Right atrium auricular region (tissue), 2 donors: Measurements from ENCODE around the gene PAXX. TPM values are rescaled to one million over a fixed set of nuclear protein-coding genes. Genes with fewer than 3 reads are reported as not detected.

Experiments
- DNase-seq: peaks from one replicate; pipeline ENCODE4 v3.0.0-alpha.2; 2019; ENCODE audit warnings: low spot score
- H3K27ac ChIP-seq, 2 donors: fragments of 200-600 bp; sonication (generic); 1 replicate in 1 of 2; 2 replicates in 1 of 2; pipeline ENCODE4 v1.5.1; 2016 to 2019
- H3K27me3 ChIP-seq, 2 donors: fragments of 200-600 bp; sonication (generic); one replicate each; pipeline versions ENCODE4 v1.5.1 to v1.6.0; 2017 to 2019
- H3K36me3 ChIP-seq: fragments of 200-600 bp; sonication (generic); one replicate; pipeline ENCODE4 v1.5.1; 2016
- H3K4me1 ChIP-seq, 2 donors: fragments of 200-600 bp; sonication (generic); one replicate each; pipeline versions ENCODE4 v1.5.1 to v1.6.0; 2017 to 2019
- H3K4me3 ChIP-seq, 2 donors: fragments of 200-600 bp; sonication (generic); 1 replicate in 1 of 2; 2 replicates in 1 of 2; pipeline ENCODE4 v1.5.1; 2017 to 2019; ENCODE audit warnings: mild to moderate bottlenecking in 1 of 2, moderate library complexity in 1 of 2
- H3K9me3 ChIP-seq, 2 donors: fragments of 200-600 bp; sonication (generic); one replicate each; pipeline ENCODE4 v1.5.1; 2019
- CTCF ChIP-seq, 2 donors: fragments of 200-600 bp; sonication (generic); IDR thresholded peaks; one replicate each; pipeline ENCODE4 v1.5.1; 2019; ENCODE audit warnings: antibody characterized with exemption in 2 of 2
- total RNA-seq, 2 donors: library from RNA; depleted of rRNA; stranded (reverse); fragments of >200 nt; gene quantifications; one replicate each; pipeline ENCODE4 v1.1.0, GENCODE V29; 2016

Gene PAXX
- total RNA-seq, 2 donors from 2014 or later: 27.4 to 37.5 TPM

GRCh38 chr9:137042751-137043727 lies 50.8 kb downstream of the PAXX start:
- peak; percentile 80 for DNase-seq
- no peak for TF ChIP-seq CTCF (IDR thresholded peaks at IDR 0.05)
- Histone ChIP-seq H3K4me1 (peaks cover 0 to 44% of the 10 kb centered on the region in 2 donors), H3K27ac (peak overlapping the region; percentile 58 to 73), H3K27me3 (no peaks in the 10 kb centered on the region), H3K4me3 (peak overlapping the region; percentile 14 to 60), H3K36me3 (peaks cover 23% of the 10 kb centered on the region), H3K9me3 (no peaks in the 10 kb centered on the region)

Other genes starting within 250 kb of the PAXX start
- gene LCN10, start 249.5 kb upstream of the PAXX start, total RNA-seq: 1 to 10 TPM; 4.5 to 8.8 TPM
- 1 to 10 TPM; 6.4 to 9.3 TPM for gene LCN6, start 243.9 kb upstream of the PAXX start, total RNA-seq
- not detected for gene LCN8, start 234.2 kb upstream of the PAXX start, total RNA-seq
- gene LCN15, start 227.9 kb upstream of the PAXX start, total RNA-seq: 1 to 10 TPM in 1 of 2 donors, under 1 TPM in 1; 0.63 to 1.4 TPM
- 100 to 1,000 TPM; 123 to 148 TPM for gene TMEM141, start 201.1 kb upstream of the PAXX start, total RNA-seq
- 1 to 10 TPM; 2.3 to 2.5 TPM for gene CCDC183, start 196.1 kb upstream of the PAXX start, total RNA-seq
- 10 to 100 TPM; 48.4 to 61.7 TPM for gene RABL6, start 184.5 kb upstream of the PAXX start, total RNA-seq
- 1 to 10 TPM; 2.7 to 3.0 TPM for gene AJM1, start 149.9 kb upstream of the PAXX start, total RNA-seq
- 100 to 1,000 TPM; 140 to 154 TPM for gene PHPT1, start 143.0 kb upstream of the PAXX start, total RNA-seq
- gene MAMDC4, start 140.1 kb upstream of the PAXX start, total RNA-seq: 1 to 10 TPM; 1.7 to 2.0 TPM
- gene EDF1, start 126.1 kb upstream of the PAXX start, total RNA-seq: 100 to 1,000 TPM; 329 to 428 TPM
- gene TRAF2, start 105.9 kb upstream of the PAXX start, total RNA-seq: 1 to 10 TPM; 1.9 to 4.1 TPM
- gene FBXW5, start 47.7 kb upstream of the PAXX start, total RNA-seq: 100 to 1,000 TPM; 203 to 233 TPM
- gene C8G, start 47.2 kb upstream of the PAXX start, total RNA-seq: not detected
- gene LCN12, start 40.1 kb upstream of the PAXX start, total RNA-seq: 10 to 100 TPM; 10.8 to 11.3 TPM
- gene PTGDS, start 14.9 kb upstream of the PAXX start, total RNA-seq: 1,000 to 10,000 TPM; 1,799 to 2,426 TPM
- 1 to 10 TPM in 1 of 2 donors, under 1 TPM in 1; 0.24 to 1.1 TPM for gene LCNL1, start 9.4 kb upstream of the PAXX start, total RNA-seq
- 10 to 100 TPM in 1 of 2 donors, 1 to 10 TPM in 1; 6.5 to 11.8 TPM for gene CLIC3, start 4.1 kb downstream of the PAXX start, total RNA-seq
- 10 to 100 TPM; 28.3 to 28.5 TPM for gene ABCA2, start 35.8 kb downstream of the PAXX start, total RNA-seq
- under 1 TPM in 1 of 2 donors, not detected in 1; 0.28 TPM for gene FUT7, start 39.7 kb downstream of the PAXX start, total RNA-seq
- gene NPDC1, start 53.8 kb downstream of the PAXX start, total RNA-seq: 10 to 100 TPM; 49.7 to 57.8 TPM
- gene ENTPD2, start 61.6 kb downstream of the PAXX start, total RNA-seq: under 1 TPM; 0.41 to 0.67 TPM
- gene SAPCD2, start 78.1 kb downstream of the PAXX start, total RNA-seq: under 1 TPM; 0.12 to 0.63 TPM
- gene UAP1L1, start 85.1 kb downstream of the PAXX start, total RNA-seq: 1 to 10 TPM; 4.3 to 6.3 TPM
- gene MAN1B1, start 94.6 kb downstream of the PAXX start, total RNA-seq: 10 to 100 TPM; 20.9 to 26.8 TPM
- 100 to 1,000 TPM; 165 to 188 TPM for gene DPP7, start 122.3 kb downstream of the PAXX start, total RNA-seq
- not detected for gene GRIN1, start 146.7 kb downstream of the PAXX start, total RNA-seq
- not detected for gene LRRC26, start 177.6 kb downstream of the PAXX start, total RNA-seq
- gene TMEM210, start 179.6 kb downstream of the PAXX start, total RNA-seq: not detected
- 10 to 100 TPM; 10.8 to 12.1 TPM for gene ANAPC2, start 196.1 kb downstream of the PAXX start, total RNA-seq
- gene SSNA1, start 196.3 kb downstream of the PAXX start, total RNA-seq: 10 to 100 TPM; 67.1 to 72.0 TPM
- 1 to 10 TPM; 6.4 to 6.8 TPM for gene TPRN, start 208.3 kb downstream of the PAXX start, total RNA-seq
- 10 to 100 TPM; 31.4 to 33.9 TPM for gene TMEM203, start 213.2 kb downstream of the PAXX start, total RNA-seq
- gene NDOR1, start 213.3 kb downstream of the PAXX start, total RNA-seq: 1 to 10 TPM; 6.6 TPM
- gene RNF208, start 229.8 kb downstream of the PAXX start, total RNA-seq: 1 to 10 TPM; 5.9 to 7.9 TPM
- gene CYSRT1, start 232.8 kb downstream of the PAXX start, total RNA-seq: under 1 TPM; 0.35 to 0.85 TPM
- gene RNF224, start 235.1 kb downstream of the PAXX start, total RNA-seq: not detected
- not detected for gene SLC34A3, start 238.5 kb downstream of the PAXX start, total RNA-seq
- gene TUBB4B, start 248.9 kb downstream of the PAXX start, total RNA-seq: 100 to 1,000 TPM; 310 to 394 TPM